HG03558 (cell line): ENCODE data around the gene RSPRY1.
"Not testable (repeated sequence)": the region's sequence is repeated elsewhere in the genome, so short reads cannot be mapped to it uniquely, and the experiment has no call there.

Source experiments
- ATAC-seq: cut with Tn5 transposase; IDR thresholded peaks from one replicate; pipeline ENCODE4 v1.9.1; 2021; ENCODE audit warnings: moderate number of reproducible peaks; ENCODE audit not compliant: unreplicated experiment; ENCODE audit errors: extremely low read depth

RSPRY1 gene

GRCh38 chr16:57268804-57269800 is 83.0 kb downstream of the RSPRY1 start:
- ATAC-seq: no peak

DNA sequence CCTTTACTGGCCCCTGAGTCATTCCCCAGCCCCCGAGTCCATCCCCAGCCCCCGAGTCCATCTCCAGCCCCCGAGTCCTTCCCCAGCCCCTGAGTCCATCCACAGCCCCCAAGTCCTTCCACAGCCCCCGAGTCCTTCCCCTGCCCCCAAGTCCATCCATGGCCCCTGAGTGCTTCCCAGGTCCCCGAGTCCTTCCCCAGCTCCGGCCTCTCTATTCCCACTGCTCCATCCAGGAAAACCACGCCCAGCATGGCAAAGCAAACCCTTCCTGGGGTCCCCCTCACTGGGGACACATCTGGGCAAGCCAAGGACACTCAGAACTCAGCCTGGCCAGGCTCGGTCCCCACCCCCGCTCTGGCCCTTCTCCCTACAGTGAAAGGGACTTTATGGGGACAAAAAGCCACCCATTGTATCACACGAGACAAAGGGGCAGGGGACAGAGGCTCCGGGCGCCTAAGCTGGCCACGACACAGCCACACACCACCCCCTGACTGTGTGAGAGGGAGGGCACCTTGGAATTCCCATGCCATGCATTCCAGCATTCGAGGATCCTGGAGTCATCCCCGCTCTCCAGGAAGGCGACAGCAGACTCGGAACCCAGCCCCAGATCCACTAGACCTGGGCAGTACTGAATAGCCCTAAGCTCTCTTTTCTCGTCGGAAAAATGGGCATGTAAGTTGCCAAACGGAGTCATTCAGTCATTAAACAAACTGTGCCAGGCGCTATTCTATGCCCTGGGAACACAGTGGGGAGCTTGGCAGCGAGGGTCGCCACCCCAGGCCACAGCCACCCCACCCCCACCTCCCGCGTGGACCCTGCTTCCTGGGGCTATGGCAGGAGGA is 84.3 kb downstream of the RSPRY1 start:
- no peak for ATAC-seq

- no peak for ATAC-seq
Measured at GRCh38 chr16:57271063-57271345, 84.9 kb downstream of the RSPRY1 start.

GRCh38 chr16:57271867-57272495 is 85.9 kb downstream of the RSPRY1 start:
- ATAC-seq: no peak

- no peak for ATAC-seq
Measured at GRCh38 chr16:57273359-57273758, 87.2 kb downstream of the RSPRY1 start.

GRCh38 chr16:57273826-57274225 is 87.7 kb downstream of the RSPRY1 start:
- no peak for ATAC-seq

DNA sequence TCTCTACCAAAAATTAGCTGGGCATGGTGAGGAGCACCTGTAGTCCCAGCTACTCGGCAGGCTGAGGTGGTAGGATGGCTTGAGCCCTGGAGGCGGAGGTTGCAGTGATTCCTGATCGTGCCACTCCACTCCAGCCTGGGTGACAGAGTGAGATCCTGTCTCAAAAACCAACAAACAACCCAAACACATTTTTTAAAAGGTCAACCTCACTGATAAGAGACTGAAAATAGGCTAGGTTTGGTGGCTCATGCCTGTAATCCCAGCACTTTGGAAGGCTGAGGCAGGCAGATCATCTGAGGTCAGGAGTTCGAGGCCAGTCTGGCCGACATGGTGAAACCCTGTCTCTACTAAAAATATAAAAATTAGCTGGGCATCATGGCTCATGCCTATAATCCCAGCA is 89.8 kb downstream of the RSPRY1 start:
- not testable (repeated sequence) for ATAC-seq

GRCh38 chr16:57276596-57276995 is 90.5 kb downstream of the RSPRY1 start:
- no peak for ATAC-seq

- ATAC-seq: no peak
Measured at GRCh38 chr16:57277586-57277985, 91.5 kb downstream of the RSPRY1 start.

- no peak for ATAC-seq
Measured at GRCh38 chr16:57278494-57278893, 92.4 kb downstream of the RSPRY1 start.

DNA sequence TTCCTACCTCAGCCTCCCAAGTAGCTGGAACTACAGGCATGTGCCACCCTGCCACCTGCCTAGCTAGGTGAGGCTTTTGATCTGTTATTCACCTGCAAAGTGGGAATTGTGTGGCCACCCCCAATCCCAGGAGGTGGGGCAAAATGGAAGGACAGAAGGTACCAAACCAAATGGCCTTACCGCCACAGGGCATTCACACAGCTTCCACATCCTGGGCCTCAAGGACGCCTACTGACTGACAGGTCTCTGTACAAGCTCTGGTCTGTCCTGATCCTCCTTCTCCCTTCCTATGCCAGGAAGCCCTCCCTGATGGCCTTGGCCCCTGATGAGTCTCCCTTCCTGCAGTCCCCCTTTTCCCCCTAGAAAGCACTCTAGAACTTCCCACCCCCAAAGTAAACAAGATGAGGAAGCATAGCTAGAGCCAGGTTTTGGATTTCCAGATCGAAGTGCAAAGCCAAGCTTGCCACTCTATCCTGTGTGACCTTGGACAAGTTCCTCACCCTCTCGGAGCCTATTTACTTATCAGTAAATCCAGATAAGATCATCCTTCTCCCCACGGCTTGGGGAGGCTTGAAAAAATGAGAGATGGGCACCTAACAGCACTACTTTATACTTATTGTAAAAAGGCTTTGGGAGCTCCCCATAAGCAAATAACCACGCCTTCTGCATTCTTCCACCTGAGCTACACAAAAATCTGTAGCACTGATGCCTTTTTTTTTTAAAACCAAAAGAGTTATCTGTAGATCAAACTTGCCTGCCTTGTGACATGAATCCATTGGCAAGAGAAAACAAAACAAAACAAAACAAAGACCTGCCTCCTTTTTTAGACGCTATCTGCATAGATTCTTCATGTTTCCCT is 93.9 kb downstream of the RSPRY1 start:
- ATAC-seq: no peak

DNA sequence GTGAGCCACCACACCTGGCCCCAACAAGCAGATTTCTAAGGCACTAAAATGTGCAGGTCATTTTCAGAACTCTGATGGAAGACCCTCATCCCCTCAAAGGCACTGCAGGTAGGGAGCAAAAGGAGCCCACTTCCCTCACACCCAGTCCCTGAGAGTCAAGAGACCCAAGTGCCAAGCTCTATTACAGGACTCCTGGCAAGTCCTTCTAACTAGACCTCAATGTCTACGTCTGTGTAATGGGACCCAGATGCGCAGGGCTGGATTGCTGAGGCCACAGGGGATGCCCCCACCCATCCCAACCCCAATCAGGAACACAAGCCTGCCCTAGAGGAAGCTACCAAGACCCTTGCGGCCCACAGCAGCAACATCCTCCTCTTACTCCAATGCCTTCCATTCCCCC is 95.7 kb downstream of the RSPRY1 start:
- no peak for ATAC-seq

DNA sequence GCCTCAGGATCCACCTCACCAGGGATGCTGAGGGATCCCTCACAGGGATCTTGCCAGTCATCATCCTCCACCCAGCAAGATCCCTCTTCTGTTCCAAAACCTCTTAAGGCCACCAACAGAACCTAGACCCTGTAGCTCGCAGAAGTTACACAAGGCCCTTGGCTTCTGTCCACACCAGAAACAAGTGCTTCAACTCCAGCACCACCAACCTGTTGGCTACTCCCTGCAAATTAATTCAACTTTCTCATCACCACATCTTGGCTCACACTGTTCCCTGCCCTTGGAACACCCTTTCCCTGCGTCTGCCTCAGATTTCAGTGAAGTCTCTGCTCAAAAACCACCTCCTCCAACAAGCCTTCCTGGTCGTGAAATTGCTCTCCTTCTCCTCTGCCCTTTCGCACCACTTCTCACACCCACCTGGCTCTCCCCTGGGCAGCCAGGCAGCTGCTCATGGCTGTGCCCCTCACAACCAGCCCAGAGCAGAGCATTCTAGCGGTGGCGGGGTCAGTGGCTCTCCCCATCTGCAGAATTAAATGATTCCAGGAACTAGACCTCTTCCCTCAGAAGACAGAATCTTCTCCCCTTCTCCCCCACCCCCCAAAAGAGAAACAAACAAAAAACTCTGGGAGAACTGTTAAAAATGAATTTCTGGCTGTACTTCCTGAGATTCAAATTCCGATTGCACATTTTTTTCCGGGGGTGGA is 96.5 kb downstream of the RSPRY1 start:
- no peak for ATAC-seq

GRCh38 chr16:57283214-57283958 is 97.3 kb downstream of the RSPRY1 start:
- no peak for ATAC-seq

DNA sequence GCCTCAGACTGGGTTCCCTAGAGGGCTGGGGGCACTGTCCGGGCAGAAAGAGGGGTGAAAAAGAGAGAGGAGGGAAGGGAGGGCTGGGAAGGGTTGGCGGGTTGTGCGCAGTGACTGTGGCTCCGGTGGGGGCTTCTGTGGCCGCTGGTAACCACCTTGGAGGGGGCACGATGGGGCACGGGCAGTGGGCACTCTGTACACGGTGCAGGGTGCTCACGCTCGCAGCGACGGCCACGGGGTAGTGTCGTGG is 97.8 kb downstream of the RSPRY1 start:
- ATAC-seq: no peak

DNA sequence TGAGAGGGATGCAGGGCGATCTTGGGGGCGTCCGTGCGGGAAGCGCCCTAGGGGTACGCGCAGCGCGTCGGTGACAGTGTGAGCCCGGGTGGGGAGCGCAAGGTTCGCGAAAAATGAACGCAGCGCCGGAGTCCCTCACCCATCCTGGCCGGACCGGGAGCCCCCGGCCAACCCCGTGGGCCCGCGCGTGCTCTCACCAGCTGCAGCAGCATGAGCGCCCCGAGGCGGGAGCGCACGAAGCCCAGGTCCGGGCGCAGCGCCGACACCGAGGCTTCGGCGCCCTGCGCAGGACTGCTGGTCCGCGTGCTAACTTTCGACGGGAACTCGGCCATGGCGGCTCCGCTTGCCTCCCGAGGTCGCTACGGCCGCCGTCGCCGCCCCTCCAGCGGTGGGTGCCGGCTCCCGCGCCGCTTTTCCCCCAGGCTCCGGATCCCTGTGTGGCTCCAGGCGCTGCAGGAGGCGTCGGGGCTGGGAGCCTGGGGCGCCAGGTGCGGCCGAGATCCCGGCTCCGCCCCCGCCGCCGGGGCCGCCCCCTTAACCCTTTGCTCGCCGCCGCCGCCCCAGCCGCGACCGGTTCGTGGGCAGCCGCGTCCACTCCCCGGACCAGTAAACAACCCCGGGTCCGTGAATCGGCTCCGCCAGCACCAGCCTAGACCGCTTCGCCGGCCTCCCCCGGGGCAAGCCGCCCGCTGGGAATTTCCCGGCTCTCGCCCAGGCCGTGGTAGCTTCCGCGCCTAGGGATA is 98.3 kb downstream of the RSPRY1 start, which contains the start of gene PLLP:
Gene PLLP (minus strand): TSS at position 464 of the 743 bp plus-strand sequence. CDS start 132 bp downstream, at position 332.
- no peak for ATAC-seq

GRCh38 chr16:57284952-57285363 is 98.8 kb downstream of the RSPRY1 start:
- ATAC-seq: no peak

- no peak for ATAC-seq
Measured at GRCh38 chr16:57285379-57285778, 99.2 kb downstream of the RSPRY1 start.
